Measurements from ENCODE around the gene ERC2.

The ERC2 gene

DNA sequence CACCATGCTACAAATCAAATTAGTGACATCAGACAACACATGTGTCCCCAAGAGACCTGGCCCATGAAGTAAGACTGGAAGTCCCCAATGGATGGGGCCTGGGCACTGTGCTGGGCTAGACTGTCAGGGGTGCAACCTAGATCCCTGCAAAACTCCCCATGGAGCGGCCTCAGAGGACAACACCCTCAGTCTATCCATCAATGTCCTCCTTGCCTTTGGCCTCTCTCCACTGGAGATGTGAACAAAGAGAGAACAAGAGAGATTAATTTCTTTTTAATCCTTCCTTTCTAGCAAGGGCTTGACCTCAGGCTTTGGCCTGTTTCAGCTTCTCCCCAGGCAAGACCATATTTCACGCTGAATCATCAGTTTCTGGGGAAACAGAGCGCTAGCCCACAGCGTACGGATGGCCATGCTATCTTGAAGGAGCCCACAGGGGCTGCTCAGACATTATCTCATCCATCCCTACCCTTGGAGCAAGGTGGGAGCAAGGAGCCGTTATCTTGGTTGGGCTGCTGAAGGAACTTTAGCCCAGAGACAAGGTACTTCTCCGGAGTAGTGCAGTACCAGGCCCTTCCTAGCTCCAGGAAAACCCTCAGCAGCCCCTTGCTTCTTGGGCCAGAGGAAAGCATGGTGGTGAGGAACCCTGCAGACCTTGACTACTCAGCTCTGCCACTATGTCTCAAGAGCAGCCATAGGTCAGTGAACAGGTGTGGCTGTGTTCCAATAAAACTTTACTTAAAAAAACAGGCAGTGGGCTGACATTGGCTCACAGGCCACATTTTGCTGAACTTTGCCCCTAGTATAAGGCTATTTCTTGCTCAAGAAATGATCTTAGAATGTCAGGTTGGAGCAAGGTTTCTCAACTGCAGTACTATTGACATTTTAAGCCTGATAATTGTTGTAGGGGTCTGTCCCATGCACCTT is 908.5 kb downstream of the ERC2 start:
- DNase-seq, result no peak

DNA sequence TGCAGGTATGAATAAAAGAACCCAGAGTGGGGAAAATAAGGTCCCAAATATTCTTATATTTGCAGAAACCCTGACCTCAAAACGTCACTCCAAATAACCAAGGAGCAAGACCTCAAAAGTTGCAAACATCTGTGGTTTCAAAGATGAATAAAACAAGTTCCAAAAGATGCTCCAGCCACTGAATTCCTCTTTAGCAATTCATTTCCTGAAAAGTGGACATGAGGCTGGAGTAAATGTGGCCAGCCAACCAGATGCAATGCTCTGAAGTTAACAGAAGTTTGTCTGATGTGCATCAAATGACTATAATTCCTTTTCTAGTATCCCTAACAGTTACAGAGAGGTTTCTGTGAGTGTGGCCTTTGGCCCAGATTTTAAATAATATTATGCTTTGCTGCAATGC is 910.0 kb downstream of the ERC2 start:
- DNase-seq, result no peak

DNA sequence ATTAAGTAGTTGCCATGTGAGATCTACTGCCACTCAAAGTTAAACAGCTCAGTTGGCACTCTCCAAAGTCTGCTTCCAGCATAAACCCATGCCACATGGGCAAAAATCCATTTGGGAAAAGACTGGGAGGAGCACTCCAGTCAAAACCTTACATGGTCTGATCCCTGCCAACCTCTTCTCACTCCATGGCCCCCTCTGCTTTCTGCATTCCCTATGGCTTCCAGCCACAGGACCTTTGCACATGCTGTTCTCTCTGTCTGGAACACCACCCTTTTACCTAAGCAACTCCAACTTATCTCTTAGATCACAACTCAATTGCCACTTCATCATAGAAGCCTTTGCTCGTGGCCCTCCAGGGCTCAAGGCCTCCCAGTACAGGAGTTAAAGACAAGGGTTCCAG is 910.7 kb downstream of the ERC2 start:
- no peak for DNase-seq

DNA sequence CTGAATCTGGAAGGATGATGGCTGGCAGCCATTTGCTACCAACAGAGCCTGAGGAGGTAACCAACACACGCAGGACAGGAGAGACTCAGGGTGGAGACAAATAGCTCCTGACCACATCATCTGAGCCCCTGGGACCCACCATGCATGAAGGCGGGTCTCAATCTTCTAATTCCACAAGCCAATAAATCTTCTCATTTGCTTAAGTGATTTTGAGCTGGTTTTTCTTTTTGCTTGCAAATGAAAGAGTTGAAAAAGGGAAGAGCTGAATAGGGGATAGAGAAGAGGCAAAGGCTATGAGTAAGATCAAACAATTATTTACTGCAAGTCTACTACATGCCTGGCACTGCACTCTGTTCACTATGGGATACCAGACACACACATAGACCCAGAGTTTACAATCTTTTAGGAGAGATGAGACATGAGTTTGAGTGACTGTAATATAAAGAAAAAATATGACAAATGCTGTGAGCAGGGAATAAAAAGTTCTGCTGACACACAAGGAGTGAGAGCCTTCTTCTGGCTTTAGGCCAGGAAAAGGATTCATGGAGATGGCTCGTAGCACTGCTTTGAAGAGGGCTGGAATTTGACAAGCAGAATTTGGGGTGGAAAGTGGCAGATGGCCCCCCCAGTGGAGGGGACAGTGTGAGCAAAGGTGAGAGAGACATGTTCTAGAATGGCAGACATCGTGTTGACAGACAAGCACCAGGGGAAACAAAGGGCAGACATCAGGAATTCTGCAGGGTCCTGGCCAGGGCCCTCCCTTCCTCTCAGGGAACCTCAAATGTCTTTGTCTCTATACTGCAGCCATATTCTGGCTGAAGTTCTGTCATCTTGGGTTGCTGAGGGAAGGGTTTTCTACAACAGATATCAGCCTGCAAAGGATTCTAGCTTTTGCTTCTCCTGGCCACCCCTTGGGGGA is 911.4 kb downstream of the ERC2 start:
- DNase-seq, result no peak

DNA sequence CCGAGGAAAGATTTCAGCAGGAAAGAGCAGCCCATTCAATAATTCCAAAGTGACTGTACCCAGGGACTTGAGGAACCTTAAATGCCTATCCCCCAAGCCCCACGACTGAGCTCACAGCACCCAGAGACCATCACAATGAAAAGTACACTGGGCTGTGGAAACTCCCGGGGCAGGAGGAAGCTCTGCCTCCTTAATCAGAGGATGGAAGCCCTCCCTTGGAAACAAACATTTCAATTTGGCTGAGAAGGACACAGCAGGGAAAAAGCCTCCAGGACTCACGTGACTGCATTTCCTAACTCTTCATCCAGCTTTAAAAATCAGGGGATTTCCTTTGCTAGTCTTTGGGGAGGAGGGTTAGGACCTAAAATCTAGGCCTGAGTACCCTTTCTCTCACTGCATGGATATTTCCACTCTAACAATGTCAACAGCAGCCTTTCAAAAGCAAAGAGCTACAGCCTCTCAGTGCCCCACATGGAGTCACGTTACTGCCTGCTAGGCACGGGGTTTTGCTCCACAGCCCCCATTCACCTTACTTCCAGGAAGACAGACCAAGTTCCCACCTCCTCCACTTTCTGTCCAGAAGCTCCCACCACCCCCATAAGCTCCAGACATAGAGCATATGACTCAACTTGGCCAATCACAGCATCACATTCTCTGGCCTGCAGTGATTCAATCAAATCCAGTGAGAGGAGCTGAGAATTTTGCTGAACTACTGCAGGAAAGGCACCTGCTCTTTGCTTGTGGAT is 912.2 kb downstream of the ERC2 start:
- DNase-seq, result no peak

DNA sequence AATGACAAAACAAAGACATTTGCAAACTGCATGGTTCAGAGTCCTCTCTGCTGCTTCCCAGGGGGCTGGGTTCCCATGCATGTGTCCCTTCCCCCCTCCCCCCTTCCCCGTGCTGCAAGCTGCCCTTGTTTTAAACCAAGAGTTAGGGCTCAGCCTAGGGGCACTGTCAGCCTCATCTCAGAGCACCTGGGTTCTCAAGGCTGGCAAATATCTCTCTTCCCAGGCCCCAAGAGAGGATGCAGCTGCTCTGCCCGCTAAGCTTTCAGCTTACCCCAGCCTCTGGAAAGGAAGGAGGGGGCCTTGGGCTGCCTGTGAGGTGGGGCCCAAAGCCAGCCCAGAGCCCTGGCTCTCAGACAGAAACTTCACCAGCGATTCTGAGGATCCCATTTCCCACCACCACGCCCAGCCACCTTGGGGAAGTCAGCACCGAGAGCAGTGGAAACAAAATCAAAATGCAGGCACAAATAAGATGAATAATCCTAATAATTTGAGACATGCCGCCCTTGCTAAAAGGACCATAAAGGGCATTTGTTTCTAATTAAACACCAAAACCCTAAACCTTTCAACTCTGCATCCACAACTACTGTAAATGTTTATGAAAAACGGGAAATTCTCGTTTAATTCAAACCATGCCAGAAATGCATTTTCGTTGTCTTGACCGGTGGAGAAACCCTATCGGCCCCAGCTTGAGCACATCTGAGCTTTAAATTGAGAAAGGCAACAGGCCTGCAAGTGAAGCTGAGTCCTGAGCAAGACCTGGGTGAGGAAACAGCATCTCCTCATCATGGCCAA is 913.4 kb downstream of the ERC2 start:
- DNase-seq, result no peak

DNA sequence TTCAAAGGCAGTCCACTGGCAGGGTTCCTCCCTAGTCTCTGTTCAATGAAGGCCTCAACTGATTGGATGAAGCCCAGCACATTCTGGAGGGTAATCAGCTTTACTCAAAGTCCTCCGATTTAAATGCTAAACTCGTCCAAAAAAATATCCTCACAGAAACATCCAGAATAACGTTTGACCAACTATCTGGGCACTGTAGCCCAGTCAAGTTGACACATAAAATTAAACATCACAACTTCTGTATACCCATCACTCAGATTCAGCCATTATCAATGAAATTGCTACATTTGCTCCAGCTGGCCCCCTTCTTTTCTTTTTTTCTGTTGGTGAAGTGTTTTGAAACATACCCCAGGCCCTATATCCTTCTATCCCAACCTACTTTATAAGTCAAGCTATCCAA is 916.6 kb downstream of the ERC2 start:
- no peak for DNase-seq

DNA sequence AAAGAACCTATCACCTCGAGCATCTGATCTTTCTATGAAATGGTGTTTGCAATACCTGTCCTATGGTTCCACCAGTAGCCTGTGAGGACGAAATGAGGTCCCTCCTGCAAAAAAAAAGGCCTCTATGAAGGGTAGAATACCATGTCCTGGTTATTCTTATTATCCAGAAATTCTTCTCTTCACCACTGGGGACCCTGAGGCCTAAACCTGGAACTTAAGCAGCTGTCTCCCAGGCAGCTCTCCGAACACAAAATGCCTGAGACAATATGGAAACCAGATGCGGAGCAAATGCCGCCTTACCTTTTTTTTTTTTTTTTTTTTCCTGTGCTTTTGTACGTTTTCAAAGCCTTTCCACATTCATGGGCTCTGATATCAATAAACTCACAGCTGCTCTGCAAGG is 919.1 kb downstream of the ERC2 start:
- no peak for DNase-seq

DNA sequence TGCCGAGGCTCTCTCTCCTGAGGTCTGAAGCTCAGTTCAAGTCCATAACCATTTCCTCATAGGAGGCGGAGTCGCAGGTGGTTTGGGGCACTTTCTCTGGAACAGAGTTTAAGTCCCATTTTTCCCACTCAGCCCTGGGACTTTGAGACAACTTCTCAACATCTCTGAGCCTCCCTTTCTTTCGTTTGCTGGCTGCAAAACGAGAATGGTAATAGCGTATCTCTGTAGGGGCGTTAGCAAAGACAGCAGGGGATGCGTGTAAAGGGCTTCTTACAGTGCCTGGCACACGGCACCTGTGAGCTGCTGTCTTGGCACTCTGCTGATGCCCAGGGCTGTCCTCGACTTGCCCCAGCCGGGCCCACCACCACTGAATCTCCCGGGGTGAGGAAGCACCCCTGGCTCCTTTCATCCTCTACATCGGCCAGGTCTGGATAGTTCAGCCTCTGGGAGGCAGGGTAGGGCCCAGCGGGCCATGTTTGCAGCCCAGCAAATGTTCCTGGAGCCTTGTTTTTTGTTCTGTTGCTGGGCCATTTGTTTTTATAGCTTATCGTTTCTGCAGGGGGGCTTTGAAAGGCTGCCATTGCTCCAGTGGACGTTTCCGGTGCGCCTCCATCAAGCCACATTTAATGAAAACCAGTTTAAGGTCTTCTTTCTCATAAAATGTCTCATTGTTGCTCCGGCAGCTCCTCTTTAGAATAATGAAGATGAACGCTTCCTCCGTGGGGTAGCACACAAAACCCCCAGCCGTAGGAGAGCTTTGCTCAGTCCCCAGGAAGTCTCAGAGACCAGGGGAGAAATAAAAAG is 921.2 kb downstream of the ERC2 start:
- no peak for DNase-seq

DNA sequence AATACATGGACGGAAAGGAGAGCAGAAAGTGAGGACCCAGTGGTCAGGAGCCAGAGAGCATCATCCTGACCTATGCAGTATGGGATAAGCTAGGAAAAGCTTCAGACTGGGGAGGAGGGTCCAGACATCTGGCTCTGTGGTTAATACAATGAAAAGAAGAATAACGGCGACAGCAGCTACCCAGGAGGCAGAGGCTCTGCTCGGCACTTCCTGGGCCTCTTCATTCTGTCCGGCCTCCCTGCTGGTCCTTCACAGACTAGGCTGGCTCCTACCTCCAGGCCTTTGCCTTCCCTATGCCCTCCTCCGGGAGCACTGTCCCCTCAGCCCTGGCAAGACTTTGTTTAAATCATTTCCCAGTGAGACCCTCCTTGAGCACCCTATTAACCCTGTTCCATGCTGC is 922.3 kb downstream of the ERC2 start:
- DNase-seq, result no peak

DNA sequence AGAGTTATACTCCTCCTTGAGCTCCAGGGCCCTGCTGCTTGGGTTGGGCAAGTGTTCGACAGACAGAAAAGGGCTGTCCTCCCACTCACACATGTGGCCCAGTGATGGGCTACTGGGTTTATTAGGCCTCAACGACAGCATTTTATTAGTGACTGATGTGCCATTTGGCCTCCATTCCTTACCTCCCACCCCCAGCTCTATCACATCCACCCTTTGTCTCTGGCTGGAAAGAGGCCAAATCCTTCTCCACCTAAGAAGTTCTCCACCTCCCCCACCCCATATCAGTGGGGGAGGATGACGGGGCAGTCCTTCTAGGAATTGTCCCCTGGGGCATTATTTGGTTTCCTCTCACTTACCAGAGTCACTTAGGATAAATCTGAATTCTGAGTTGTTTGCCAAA is 924.0 kb downstream of the ERC2 start:
- DNase-seq, result no peak

DNA sequence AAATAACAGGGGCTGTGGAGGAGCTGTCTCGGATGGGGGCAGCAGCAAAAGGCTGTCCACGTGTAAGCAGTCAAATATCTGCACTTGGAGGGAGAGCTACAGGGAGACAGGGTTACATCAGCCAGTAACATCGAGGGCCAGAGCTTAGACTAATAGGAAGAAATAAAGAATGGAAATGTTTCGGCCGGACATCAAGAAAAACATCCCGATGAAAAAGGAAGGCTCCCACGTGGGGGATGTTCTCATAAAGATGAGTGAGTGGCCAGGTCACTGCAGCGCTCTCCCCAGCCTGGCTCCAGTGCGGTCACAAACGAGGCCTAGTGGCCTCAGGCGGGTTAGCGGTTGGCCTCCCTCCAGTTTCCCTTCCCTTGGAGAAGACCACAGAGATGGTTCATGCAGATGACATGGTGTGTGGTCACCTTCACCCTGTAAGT is 925.1 kb downstream of the ERC2 start:
- no peak for DNase-seq

DNA sequence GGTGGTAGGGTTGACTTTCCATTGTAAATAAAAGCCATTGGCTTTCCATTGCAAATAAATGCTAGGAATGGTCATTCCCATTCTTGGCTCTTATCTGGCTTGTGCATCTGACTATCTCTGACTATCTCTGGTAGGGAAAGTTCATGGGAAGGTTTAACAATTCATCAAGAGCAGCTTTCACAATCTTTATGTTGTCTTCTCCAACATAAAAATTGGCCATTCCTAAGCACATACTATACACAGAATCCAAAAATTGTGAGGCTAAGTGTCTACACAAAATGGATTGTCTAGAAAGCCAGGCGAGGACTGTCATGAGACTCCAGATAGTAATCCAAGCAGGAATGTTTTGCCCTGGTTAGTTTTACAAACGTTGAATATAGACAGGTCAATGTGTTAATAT is 926.8 kb downstream of the ERC2 start:
- no peak for DNase-seq

DNA sequence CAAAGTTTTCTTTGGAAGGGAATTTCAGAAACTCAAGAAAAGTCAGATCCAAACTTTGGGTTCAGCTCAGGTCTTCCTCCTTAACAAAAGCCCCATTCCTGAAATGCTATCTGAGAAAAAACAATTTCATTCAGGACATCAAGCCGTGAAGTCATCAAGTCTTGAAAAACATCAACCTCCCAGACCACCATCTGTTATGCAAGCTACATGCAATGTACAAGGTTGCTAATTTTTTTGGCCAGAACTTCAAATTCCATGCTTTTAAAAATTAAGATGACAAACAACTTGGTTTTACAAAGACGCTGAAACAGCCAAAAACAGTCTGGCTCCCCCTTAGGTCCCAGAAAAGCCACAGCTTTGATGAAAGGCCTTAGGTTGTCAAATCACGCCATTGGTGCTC is 927.3 kb downstream of the ERC2 start:
- no peak for DNase-seq

DNA sequence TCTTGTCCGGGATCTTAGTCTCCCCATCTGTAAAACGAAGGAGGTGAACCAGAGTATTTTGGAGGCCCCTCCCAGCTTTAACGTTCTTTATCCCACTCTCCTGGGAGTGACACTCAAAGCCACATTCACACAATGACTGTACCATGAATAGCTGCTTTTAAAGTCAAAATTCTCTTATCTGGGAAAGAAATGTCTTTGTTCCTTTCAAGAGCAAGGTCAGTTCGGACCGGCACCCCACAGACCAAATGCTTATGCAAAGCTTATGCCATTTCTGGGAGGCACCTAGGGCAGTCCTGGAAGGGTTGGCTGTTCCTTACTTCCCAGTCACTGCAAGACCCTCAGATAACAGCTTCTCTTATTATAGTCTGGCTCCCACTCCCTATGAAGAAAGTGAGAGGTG is 927.7 kb downstream of the ERC2 start:
- no peak for DNase-seq

DNA sequence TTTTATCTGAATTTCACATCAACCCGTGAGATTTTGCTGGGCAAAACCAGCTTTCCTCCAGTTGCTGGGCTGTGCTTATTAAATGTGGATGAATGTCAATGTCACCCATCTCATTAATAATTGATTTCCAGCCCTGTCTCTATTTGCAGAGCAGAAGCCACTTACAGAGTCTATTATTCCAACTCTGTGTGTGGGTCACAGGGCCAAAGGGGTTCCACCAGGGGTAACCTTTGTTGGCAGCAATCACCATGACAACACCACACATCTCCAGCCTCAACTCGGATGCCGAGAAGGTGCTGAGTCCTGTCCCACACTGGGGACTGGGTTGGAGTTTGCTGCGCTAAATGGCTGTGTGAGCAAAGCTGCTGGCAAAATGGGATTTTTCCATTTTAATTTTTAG is 930.1 kb downstream of the ERC2 start:
- DNase-seq, result no peak

DNA sequence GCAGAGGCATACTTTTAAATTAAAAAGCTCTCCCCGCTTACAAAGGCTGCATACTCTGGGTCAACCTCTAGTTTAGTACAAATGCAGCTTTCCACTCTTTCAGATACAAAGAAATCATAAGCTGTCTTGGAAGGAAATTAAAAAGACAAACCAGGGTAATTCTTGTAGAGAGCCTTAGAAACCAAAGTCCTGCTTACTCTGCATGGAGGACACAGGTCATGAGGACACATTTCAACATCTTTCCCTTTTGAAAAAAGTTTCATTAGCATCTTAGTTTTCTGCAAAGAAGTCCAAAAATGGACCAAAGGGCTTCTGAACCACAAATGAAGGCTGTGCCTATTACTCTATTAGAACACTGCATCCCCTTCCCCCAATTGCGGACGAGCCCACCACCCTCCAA is 930.7 kb downstream of the ERC2 start:
- DNase-seq, result no peak

DNA sequence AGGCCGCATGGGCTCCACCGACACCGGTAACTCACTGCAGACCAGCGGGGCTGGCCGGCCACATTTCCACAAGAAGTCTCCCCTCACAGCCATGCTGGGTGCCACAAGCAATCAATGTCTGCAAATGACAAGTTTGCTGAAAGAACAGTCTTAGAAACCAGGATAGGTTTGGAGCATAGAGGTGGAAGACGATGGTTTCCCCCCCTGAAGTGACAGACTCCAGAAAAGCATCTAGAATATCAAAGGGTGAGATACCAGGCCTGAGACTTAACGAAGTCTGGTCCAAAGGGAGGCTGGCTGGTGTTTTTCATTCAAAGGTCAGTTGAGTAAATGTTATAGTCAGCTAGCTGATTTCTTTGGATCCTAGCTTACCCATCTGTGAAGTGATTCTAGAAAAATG is 931.1 kb downstream of the ERC2 start:
- no peak for DNase-seq

DNA sequence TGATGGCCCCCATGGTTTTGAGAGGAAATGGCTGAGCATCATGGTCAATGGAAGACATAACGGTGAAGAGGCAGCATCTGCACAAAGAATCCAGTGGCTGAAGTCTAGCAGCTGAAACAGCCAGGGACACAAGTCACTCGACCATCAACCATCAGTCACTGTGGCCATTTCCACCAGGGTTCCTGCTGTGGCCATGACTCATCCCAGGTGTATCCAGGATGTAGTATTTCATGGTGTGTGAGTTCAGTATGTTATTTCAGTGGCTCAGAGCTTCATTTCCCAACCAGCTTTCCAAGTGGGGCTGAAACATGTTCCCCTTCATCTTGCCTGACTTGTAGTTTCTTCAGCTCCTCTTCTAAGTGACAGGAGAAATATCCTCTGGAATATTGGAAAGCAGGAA is 933.4 kb downstream of the ERC2 start:
- DNase-seq, result no peak

DNA sequence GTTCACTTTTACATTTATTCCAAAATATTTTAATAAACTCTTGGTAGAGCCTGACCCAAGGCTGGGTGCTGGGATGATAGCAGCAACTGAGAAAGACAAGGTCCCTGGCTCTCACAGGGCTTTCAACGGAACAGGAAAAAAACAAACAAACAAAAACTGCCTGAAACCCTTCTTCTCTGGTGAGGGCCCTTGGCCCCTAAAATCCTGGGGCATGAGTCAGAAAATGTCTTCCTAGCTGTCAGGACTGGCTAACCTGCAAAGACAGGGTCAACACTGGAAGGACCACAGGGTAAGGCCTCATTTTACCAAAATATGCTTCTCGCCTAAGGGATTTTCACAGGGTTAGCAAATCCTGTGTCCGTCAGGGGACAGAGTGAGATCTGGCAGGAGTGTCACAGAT is 935.5 kb downstream of the ERC2 start:
- DNase-seq, result no peak

DNA sequence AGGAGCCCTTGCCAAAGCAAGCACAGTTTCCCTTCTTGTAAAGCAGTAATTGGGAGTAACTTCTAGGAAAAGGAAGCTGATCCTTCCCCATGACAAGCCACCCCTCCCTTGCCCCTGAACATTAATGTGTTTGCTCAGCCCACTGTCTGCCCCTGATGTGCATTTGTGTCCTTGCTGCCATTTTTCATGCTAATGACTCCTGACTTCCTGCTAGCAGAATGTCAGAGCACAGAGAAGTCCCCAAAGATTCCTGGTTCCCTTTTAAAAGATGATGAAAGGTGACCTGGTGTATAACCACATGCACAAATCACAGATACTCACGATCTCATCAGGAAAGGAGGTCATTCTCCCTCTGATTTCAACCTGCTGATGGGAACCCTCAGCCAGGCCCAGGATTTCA is 936.9 kb downstream of the ERC2 start:
- DNase-seq, result no peak

Measured in effector CD8-positive, alpha-beta T cell (primary cell).